OCI-LY7 (cell line): ENCODE results near the gene MBNL3.

Source experiments
- CTCF ChIP-seq: fragments of 200-600 bp; sonication (generic); conservative IDR thresholded peaks from 2 replicates; pipeline ENCODE4 v1.5.1; 2014; ENCODE audit warnings: mild to moderate bottlenecking, antibody characterized with exemption, low read length, moderate library complexity, mixed read lengths
- EZH2phosphoT487 ChIP-seq: fragments of 200-600 bp; sonication (generic); IDR thresholded peaks from 2 replicates; pipeline ENCODE4 v1.6.1; 2018; ENCODE audit warnings: low read depth, borderline replicate concordance, mild to moderate bottlenecking, mixed run types, antibody characterized with exemption, low read length, moderate library complexity, mixed read lengths

- TF ChIP-seq CTCF, result no peak
- no peak for TF ChIP-seq EZH2phosphoT487
Observed at GRCh38 chrX:132389480-132389879, 99.4 kb downstream of the MBNL3 start.
